NCI-H2081 treated with DMSO at 0.1 percent for 48 hours (cell line): ENCODE data around the gene TJP1.
"Not testable (repeated sequence)": the region's sequence is repeated elsewhere in the genome, so short reads cannot be mapped to it uniquely, and the experiment has no call there.

Experiments used
- DNase-seq: peaks from one replicate; lab custom pipeline; 2025; lab: John Stamatoyannopoulos, UW

TJP1 gene

DNA sequence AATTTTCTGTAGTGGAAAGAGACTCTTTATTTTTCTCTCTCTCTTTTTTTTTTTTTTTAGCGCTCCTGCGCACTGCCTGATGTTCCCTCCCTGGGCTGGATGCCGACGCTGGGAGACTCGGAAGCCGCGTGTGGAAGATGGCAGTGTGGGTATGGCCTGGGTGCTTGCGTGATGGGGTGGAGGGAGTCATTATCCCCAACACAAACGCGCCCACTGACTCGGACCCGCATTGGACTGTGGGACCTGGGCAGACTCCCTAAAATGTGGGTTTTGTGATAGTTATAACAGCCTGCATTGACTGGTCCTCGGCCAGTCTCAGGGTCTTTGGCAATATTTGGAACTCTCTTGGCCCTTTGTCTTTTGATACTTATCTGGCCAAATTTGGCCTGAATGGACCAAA lies 157.9 kb downstream of the TJP1 start:
- DNase-seq, result no peak

- not testable (repeated sequence) for DNase-seq
These were observed 164.8 kb downstream of the TJP1 start for GRCh38 chr15:29657476-29657817.

- DNase-seq, result no peak
These were observed 165.4 kb downstream of the TJP1 start for GRCh38 chr15:29656636-29657475.

DNA sequence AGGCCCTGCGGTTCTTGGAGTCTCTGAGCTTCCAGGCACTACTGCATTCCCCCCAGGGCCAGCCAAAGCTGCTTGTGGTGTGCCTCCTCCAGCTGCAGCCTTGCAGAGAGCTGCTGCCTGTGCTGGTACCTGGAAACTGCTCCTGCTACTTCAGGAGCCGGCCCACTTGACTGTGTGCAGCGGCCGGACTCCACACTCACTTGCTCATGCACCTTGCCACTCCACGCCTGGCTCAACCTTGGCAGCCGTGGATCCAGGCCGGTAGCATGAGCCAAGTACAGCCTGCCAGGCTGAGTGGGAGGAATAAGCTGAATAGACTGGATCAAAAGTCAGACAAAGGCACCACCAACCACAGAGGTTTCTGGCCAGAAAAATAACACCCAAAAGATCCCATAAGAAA lies 169.7 kb downstream of the TJP1 start:
- no peak for DNase-seq

DNA sequence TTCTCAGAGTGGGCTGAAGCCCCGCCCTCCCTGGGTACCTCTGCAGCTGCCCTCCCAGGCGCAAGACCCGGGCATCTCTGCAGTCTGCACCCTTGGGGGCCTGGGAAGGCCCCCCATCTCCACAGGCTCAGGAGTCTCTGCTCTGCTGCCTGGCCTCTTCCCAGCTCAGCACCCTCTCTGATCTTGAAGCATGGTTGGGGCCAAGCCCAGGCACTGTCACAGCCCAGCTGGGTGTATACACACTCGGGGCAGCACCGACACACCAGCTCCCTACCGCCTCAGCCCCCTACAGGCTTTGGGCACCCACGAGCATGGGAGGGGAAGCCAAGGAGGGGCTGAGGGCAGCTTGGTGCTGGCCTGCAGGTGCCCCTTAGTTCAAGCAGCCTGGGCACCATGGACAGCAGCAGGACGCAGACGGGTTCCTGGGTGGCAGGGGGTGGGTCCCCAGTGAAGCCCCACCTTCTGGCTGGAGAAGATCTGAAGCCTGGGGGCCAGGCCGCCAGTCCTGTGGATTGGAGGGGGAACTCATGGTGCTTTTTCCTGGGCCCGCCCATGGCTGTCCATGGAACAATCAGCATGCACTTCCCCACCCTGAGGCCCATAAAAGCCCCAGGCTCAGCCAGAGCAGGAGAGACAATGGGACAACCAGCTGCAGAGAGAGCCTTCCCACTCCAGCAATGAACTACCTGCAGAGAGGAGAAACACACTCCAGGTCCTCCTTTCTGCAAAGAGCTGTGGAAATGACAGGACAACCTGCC lies 170.6 kb downstream of the TJP1 start:
- no peak for DNase-seq
